IMR-90 (cell line): ENCODE measurements around the gene HDAC7.

Experiments used
- BHLHE40 ChIP-seq: fragments of 150-350 bp; IDR thresholded peaks from 2 replicates; pipeline ENCODE4 v1.6.1; 2016; ENCODE audit warnings: mild to moderate bottlenecking, low read depth, low read length
- CEBPB ChIP-seq: IDR thresholded peaks from 2 replicates; pipeline ENCODE4 v1.6.1; 2012; ENCODE audit warnings: low read depth, low read length, improper control_type of control experiment
- CTCF ChIP-seq: conservative IDR thresholded peaks from 2 replicates; pipeline ENCODE4 v1.5.1; 2012; ENCODE audit warnings: mild to moderate bottlenecking, low read depth, low read length, improper control_type of control experiment
- FOS ChIP-seq: fragments of 150-350 bp; IDR thresholded peaks from 2 replicates; pipeline ENCODE4 v1.6.1; 2016; ENCODE audit warnings: low read depth, low read length
- MAFK ChIP-seq: IDR thresholded peaks from 2 replicates; pipeline ENCODE4 v1.6.1; 2012; ENCODE audit warnings: low read depth, low read length, improper control_type of control experiment
- NFE2L2 ChIP-seq: fragments of 150-350 bp; IDR thresholded peaks from 2 replicates; pipeline ENCODE4 v1.6.1; 2016; ENCODE audit warnings: low read depth, mild to moderate bottlenecking, low read length
- POLR2A ChIP-seq: IDR thresholded peaks from 2 replicates; pipeline ENCODE4 v1.6.1; 2012; ENCODE audit warnings: mild to moderate bottlenecking, low read depth, low read length
- RCOR1 ChIP-seq: IDR thresholded peaks from 2 replicates; pipeline ENCODE4 v1.6.1; 2012; ENCODE audit warnings: mild to moderate bottlenecking, low read length, improper control_type of control experiment; ENCODE audit not compliant: insufficient replicate concordance
- SMC3 ChIP-seq: fragments of 150-350 bp; IDR thresholded peaks from 2 replicates; pipeline ENCODE4 v1.6.1; 2016; ENCODE audit warnings: low read depth, mild to moderate bottlenecking, antibody characterized with exemption, low read length, moderate library complexity
- TF ChIP-seq, protein P1 (sequence below): fragments of 150-350 bp; IDR thresholded peaks from 2 replicates; pipeline ENCODE4 v1.6.1; 2016; ENCODE audit warnings: low read depth, mild to moderate bottlenecking, low read length, moderate library complexity, borderline replicate concordance
- TF ChIP-seq, protein P2 (sequence below): fragments of 150-350 bp; IDR thresholded peaks from 2 replicates; pipeline ENCODE4 v1.6.1; 2017; ENCODE audit warnings: mild to moderate bottlenecking, antibody characterized with exemption, low read length, low read depth

DNA sequence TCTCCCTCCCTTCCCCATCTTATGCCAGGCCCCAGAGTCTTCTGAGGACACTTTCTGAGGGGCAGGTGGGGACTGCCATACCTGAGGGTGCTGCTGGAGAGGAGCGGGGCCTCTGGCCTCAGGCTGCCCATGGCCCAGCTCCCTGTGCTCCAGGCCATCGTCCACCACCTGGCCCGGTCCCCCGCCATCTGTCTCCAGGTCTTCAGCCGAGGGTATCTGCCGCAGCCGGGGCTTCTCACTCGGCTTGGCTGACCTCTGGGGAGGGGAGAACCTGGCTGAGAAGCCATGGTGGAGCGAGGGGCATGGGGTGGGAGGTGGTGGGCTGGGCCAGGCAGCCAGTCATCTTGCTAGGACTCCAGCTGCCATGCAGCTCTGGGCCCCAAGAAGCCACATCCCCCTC is 25.0 kb downstream of the HDAC7 start:
- no peak for TF ChIP-seq CTCF
- TF ChIP-seq, protein P1, sequence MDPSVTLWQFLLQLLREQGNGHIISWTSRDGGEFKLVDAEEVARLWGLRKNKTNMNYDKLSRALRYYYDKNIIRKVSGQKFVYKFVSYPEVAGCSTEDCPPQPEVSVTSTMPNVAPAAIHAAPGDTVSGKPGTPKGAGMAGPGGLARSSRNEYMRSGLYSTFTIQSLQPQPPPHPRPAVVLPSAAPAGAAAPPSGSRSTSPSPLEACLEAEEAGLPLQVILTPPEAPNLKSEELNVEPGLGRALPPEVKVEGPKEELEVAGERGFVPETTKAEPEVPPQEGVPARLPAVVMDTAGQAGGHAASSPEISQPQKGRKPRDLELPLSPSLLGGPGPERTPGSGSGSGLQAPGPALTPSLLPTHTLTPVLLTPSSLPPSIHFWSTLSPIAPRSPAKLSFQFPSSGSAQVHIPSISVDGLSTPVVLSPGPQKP = no peak
- TF ChIP-seq CEBPB = no peak
- no peak for TF ChIP-seq RCOR1
- TF ChIP-seq, protein P2, sequence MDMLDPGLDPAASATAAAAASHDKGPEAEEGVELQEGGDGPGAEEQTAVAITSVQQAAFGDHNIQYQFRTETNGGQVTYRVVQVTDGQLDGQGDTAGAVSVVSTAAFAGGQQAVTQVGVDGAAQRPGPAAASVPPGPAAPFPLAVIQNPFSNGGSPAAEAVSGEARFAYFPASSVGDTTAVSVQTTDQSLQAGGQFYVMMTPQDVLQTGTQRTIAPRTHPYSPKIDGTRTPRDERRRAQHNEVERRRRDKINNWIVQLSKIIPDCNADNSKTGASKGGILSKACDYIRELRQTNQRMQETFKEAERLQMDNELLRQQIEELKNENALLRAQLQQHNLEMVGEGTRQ = no peak
- no peak for TF ChIP-seq POLR2A
- no peak for TF ChIP-seq BHLHE40
- TF ChIP-seq NFE2L2 = no peak
- no peak for TF ChIP-seq FOS
- no peak for TF ChIP-seq MAFK
- TF ChIP-seq SMC3 = no peak
